ENCODE results near the gene BAZ1A. TPM values are rescaled to one million over a fixed set of nuclear protein-coding genes. Genes with fewer than 3 reads are reported as not detected.
A peak's percentile ranks its signal among the peaks of the same experiment; 100 is the strongest.

Gene BAZ1A
- total RNA-seq = 27.3 TPM

- DNase-seq = peak; percentile 24
These were observed at the start of gene BAZ1A for GRCh38 chr14:34875031-34875922. BAZ1A (minus strand) TSS chr14:34875360; CDS start chr14:34874604, 756 bp downstream.

GRCh38 chr14:34920339-34920738 is 45.2 kb upstream of the BAZ1A start:
- no peak for DNase-seq

- DNase-seq = no peak
These were observed 38.5 kb upstream of the BAZ1A start for GRCh38 chr14:34913619-34914018.

GRCh38 chr14:34912966-34913365 is 37.8 kb upstream of the BAZ1A start:
- no peak for DNase-seq

- DNase-seq = no peak
These were observed 37.0 kb upstream of the BAZ1A start for GRCh38 chr14:34912182-34912581.

GRCh38 chr14:34911209-34912150 is 36.3 kb upstream of the BAZ1A start:
- DNase-seq = no peak

GRCh38 chr14:34906287-34906686 is 31.1 kb upstream of the BAZ1A start:
- no peak for DNase-seq

GRCh38 chr14:34895277-34895676 is 20.1 kb upstream of the BAZ1A start:
- no peak for DNase-seq

GRCh38 chr14:34890937-34891336 is 15.8 kb upstream of the BAZ1A start:
- no peak for DNase-seq

- DNase-seq = no peak
These were observed 13.0 kb upstream of the BAZ1A start for GRCh38 chr14:34888186-34888585.

- DNase-seq = no peak
These were observed 8.8 kb upstream of the BAZ1A start for GRCh38 chr14:34883954-34884353.

- peak; percentile 22 for DNase-seq
These were observed 652 bp downstream of the BAZ1A start for GRCh38 chr14:34874386-34875030.

- peak; percentile 83 for DNase-seq
These were observed 1.4 kb downstream of the BAZ1A start for GRCh38 chr14:34873589-34874385.

- DNase-seq = no peak
These were observed 2.2 kb downstream of the BAZ1A start for GRCh38 chr14:34872822-34873588.

- no peak for DNase-seq
These were observed 8.0 kb downstream of the BAZ1A start for GRCh38 chr14:34867199-34867598.

- DNase-seq = no peak
These were observed 9.1 kb downstream of the BAZ1A start for GRCh38 chr14:34865889-34866574.

GRCh38 chr14:34863844-34864243 is 11.3 kb downstream of the BAZ1A start:
- no peak for DNase-seq

- DNase-seq = no peak
These were observed 16.4 kb downstream of the BAZ1A start for GRCh38 chr14:34858765-34859164.

GRCh38 chr14:34857689-34858449 is 17.3 kb downstream of the BAZ1A start:
- no peak for DNase-seq
